Measurements from ENCODE around the gene SMARCC2.

GRCh38 chr12:56127485-56127887 is 61.8 kb downstream of the SMARCC2 start:
- TF ChIP-seq CTCF (IDR thresholded peaks at IDR 0.05; ENCODE audit: low read depth, low read length) (no peak), EZH2phosphoT487 (IDR thresholded peaks at IDR 0.05; ENCODE audit: low read depth) (no peak)
